GM19351 (cell line): ENCODE results near the gene THAP8.
"Not testable (repeated sequence)": the region's sequence is repeated elsewhere in the genome, so short reads cannot be mapped to it uniquely, and the experiment has no call there.

ENCODE experiments used
- ATAC-seq: cut with Tn5 transposase; IDR thresholded peaks from one replicate; pipeline ENCODE4 v1.9.1; 2021; ENCODE audit warnings: mild to moderate bottlenecking, moderate library complexity; ENCODE audit not compliant: unreplicated experiment

The THAP8 gene

GRCh38 chr19:36072081-36072480 lies 18.0 kb upstream of the THAP8 start:
- ATAC-seq: no peak

- ATAC-seq: not testable (repeated sequence)
These were observed 14.9 kb upstream of the THAP8 start for GRCh38 chr19:36068810-36069499.

GRCh38 chr19:36067681-36068080 lies 13.6 kb upstream of the THAP8 start:
- ATAC-seq: no peak

- no peak for ATAC-seq
These were observed 10.7 kb upstream of the THAP8 start for GRCh38 chr19:36064826-36065225.

GRCh38 chr19:36061367-36061766 lies 7.3 kb upstream of the THAP8 start:
- no peak for ATAC-seq

GRCh38 chr19:36060430-36060829 lies 6.3 kb upstream of the THAP8 start:
- no peak for ATAC-seq

GRCh38 chr19:36059180-36059910 lies 5.3 kb upstream of the THAP8 start:
- ATAC-seq: no peak

- no peak for ATAC-seq
These were observed 4.5 kb upstream of the THAP8 start for GRCh38 chr19:36058481-36059179.

GRCh38 chr19:36054733-36055686 lies 925 bp upstream of the THAP8 start, which contains the start of gene WDR62:
TSS of gene WDR62 (plus strand) at chr19:36054897. CDS start at chr19:36054972, 75 bp downstream.
- ATAC-seq: peak; percentile 61

GRCh38 chr19:36051637-36052036 lies 2.4 kb downstream of the THAP8 start:
- ATAC-seq: no peak

GRCh38 chr19:36051236-36051635 lies 2.8 kb downstream of the THAP8 start:
- ATAC-seq: no peak

GRCh38 chr19:36049080-36049698 lies 4.9 kb downstream of the THAP8 start:
- no peak for ATAC-seq

- ATAC-seq: no peak
These were observed 6.2 kb downstream of the THAP8 start for GRCh38 chr19:36047835-36048234.

- no peak for ATAC-seq
These were observed 7.5 kb downstream of the THAP8 start for GRCh38 chr19:36046443-36047050.

- no peak for ATAC-seq
These were observed 10.1 kb downstream of the THAP8 start for GRCh38 chr19:36043952-36044351.

GRCh38 chr19:36041831-36042230 lies 12.3 kb downstream of the THAP8 start:
- no peak for ATAC-seq

- not testable (repeated sequence) for ATAC-seq
These were observed 13.0 kb downstream of the THAP8 start for GRCh38 chr19:36041092-36041491.

- ATAC-seq: no peak
These were observed 13.6 kb downstream of the THAP8 start for GRCh38 chr19:36040495-36040894.

GRCh38 chr19:36032251-36033104 lies 21.6 kb downstream of the THAP8 start, which contains the start of gene CLIP3:
TSS of gene CLIP3 (minus strand) at chr19:36032873. CDS start at chr19:36032357, 516 bp downstream.
- ATAC-seq: no peak
